IgD-negative memory B cell (primary cell): ENCODE data around the gene ADD3. TPM values are rescaled to one million over a fixed set of nuclear protein-coding genes. Genes with fewer than 3 reads are reported as not detected.

Source experiments
- H3K27ac Mint-ChIP-seq, 3 donors: one replicate each; pipeline ENCODE4 v1.8.0; 2020 to 2022; ENCODE audit warnings: mild to moderate bottlenecking in 3 of 3, mixed read lengths in 3 of 3, moderate library complexity in 1 of 3
- H3K27me3 Mint-ChIP-seq: one replicate; pipeline ENCODE4 v1.8.0; 2021; ENCODE audit warnings: mixed read lengths
- H3K36me3 Mint-ChIP-seq: one replicate; pipeline ENCODE4 v1.8.0; 2020; ENCODE audit warnings: mild to moderate bottlenecking, mixed read lengths
- H3K4me1 Mint-ChIP-seq, 3 donors: one replicate each; pipeline ENCODE4 v1.8.0; 2020 to 2022; ENCODE audit warnings: mixed read lengths in 3 of 3, mild to moderate bottlenecking in 1 of 3
- H3K4me3 Mint-ChIP-seq, 4 donors: one replicate each; pipeline ENCODE4 v1.8.0; 2020 to 2022; ENCODE audit warnings: mild to moderate bottlenecking in 4 of 4, mixed read lengths in 4 of 4, moderate library complexity in 3 of 4
- H3K9me3 Mint-ChIP-seq, 3 donors: one replicate each; pipeline ENCODE4 v1.8.0; 2020 to 2021; ENCODE audit warnings: mixed read lengths in 3 of 3, mild to moderate bottlenecking in 1 of 3
- polyA plus RNA-seq: library from polyadenylated mRNA; unstranded; fragments of 300-500 nt; fragmentation: Illumina TruSeq; gene quantifications from one replicate; pipeline ENCODE4 v1.2.3, GENCODE V29; 2021

Gene ADD3
- polyA plus RNA-seq, 1 donor from 2014 or later = 344 TPM

- Mint-ChIP-seq H3K36me3 (peaks cover 3% of the 10 kb centered on the region), H3K27me3 (no peaks in the 10 kb centered on the region), H3K9me3 (no peaks in the 10 kb centered on the region), H3K4me3 (peak overlapping the region in 1 of 4 donors; percentile 22), H3K27ac (no peak overlapping the region), H3K4me1 (peaks cover 26 to 52% (median 43%) of the 10 kb centered on the region in 3 donors)
These were observed 16.1 kb downstream of the ADD3 start for GRCh38 chr10:110023785-110024465.

GRCh38 chr10:110029450-110029849 lies 21.7 kb downstream of the ADD3 start:
- Mint-ChIP-seq H3K36me3 (peaks cover 2% of the 10 kb centered on the region), H3K27ac (no peak overlapping the region), H3K27me3 (no peaks in the 10 kb centered on the region), H3K4me1 (peaks cover 13 to 48% (median 33%) of the 10 kb centered on the region in 3 donors), H3K4me3 (no peak overlapping the region), H3K9me3 (no peaks in the 10 kb centered on the region)

- no peaks in the 10 kb centered on the region for H3K9me3 Mint-ChIP-seq
- peaks cover 2% of the 10 kb centered on the region for H3K36me3 Mint-ChIP-seq
- no peak overlapping the region for H3K27ac Mint-ChIP-seq
- H3K27me3 Mint-ChIP-seq = no peaks in the 10 kb centered on the region
- H3K4me1 Mint-ChIP-seq = peaks cover 31 to 58% (median 41%) of the 10 kb centered on the region in 3 donors
- no peak overlapping the region for H3K4me3 Mint-ChIP-seq
These were observed 25.3 kb downstream of the ADD3 start for GRCh38 chr10:110032801-110033700.

GRCh38 chr10:110033701-110034235 lies 26.0 kb downstream of the ADD3 start:
- no peak overlapping the region for H3K27ac Mint-ChIP-seq
- H3K27me3 Mint-ChIP-seq = no peaks in the 10 kb centered on the region
- no peak overlapping the region for H3K4me3 Mint-ChIP-seq
- H3K36me3 Mint-ChIP-seq = peaks cover 2% of the 10 kb centered on the region
- no peaks in the 10 kb centered on the region for H3K9me3 Mint-ChIP-seq
- peaks cover 31 to 61% (median 40%) of the 10 kb centered on the region in 3 donors for H3K4me1 Mint-ChIP-seq

GRCh38 chr10:110034596-110034995 lies 26.8 kb downstream of the ADD3 start:
- Mint-ChIP-seq H3K27ac (no peak overlapping the region), H3K36me3 (peaks cover 2% of the 10 kb centered on the region), H3K4me3 (no peak overlapping the region), H3K27me3 (no peaks in the 10 kb centered on the region), H3K4me1 (peaks cover 36 to 62% (median 48%) of the 10 kb centered on the region in 3 donors), H3K9me3 (no peaks in the 10 kb centered on the region)

GRCh38 chr10:110035070-110035921 lies 27.5 kb downstream of the ADD3 start:
- Mint-ChIP-seq H3K4me3 (peak overlapping the region in 2 of 4 donors; percentile 31 to 83), H3K27ac (peak overlapping the region in 2 of 3 donors; percentile 42 to 57), H3K27me3 (no peaks in the 10 kb centered on the region), H3K4me1 (peaks cover 36 to 68% (median 51%) of the 10 kb centered on the region in 3 donors), H3K9me3 (no peaks in the 10 kb centered on the region), H3K36me3 (peaks cover 2% of the 10 kb centered on the region)

DNA sequence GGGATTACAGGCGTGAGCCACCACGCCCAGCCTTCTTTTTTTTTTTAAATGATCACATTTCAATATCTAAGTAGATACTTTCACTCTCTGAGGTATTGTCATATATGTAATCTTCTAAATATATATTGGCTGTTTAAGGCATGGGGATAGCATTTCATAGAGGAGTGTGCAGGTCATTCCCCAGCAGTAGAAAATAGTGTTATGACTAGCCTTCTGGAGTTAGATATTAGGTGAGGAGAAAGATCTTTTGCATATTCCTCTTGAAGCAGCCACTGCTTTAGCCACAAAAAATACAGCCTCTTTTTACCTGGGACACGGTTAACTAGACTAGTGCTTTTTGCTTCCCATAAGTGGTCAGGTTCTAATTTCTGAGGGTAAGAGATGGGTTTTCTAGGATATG lies 28.9 kb downstream of the ADD3 start:
- no peaks in the 10 kb centered on the region for H3K36me3 Mint-ChIP-seq
- peak overlapping the region in 1 of 3 donors; percentile 69 for H3K27ac Mint-ChIP-seq
- peak overlapping the region in 2 of 4 donors; percentile 60 to 83 for H3K4me3 Mint-ChIP-seq
- H3K9me3 Mint-ChIP-seq = no peaks in the 10 kb centered on the region
- peaks cover 38 to 68% (median 52%) of the 10 kb centered on the region in 3 donors for H3K4me1 Mint-ChIP-seq
- H3K27me3 Mint-ChIP-seq = no peaks in the 10 kb centered on the region

DNA sequence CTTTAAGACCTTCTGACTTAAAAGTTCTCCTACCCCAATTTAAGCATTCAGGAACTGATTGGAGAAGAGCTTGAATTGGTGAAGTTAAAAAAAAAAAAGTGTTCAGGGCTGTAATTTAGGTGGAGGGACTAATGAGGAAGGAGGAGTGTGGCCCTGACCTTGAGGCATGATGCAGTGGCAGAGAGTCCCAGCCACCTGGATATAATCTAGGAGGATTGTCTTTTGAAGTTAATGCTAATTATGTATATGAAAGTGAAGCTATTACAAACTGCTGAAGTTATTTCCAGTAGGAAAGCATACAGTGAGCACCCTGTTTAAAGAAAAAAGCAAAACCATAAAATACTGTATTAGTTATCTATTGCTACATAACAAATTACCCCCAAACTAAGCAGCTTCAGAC lies 31.5 kb downstream of the ADD3 start:
- H3K4me1 Mint-ChIP-seq = peaks cover 39 to 50% (median 42%) of the 10 kb centered on the region in 3 donors
- no peaks in the 10 kb centered on the region for H3K27me3 Mint-ChIP-seq
- H3K9me3 Mint-ChIP-seq = no peaks in the 10 kb centered on the region
- no peak overlapping the region for H3K27ac Mint-ChIP-seq
- peaks cover 6% of the 10 kb centered on the region for H3K36me3 Mint-ChIP-seq
- peak overlapping the region in 1 of 4 donors; percentile 6 for H3K4me3 Mint-ChIP-seq

GRCh38 chr10:110040108-110040507 lies 32.3 kb downstream of the ADD3 start:
- Mint-ChIP-seq H3K4me3 (no peak overlapping the region), H3K27me3 (no peaks in the 10 kb centered on the region), H3K27ac (peak overlapping the region in 1 of 3 donors; percentile 17)

GRCh38 chr10:110040767-110041478 lies 33.1 kb downstream of the ADD3 start:
- peaks cover 32 to 43% (median 41%) of the 10 kb centered on the region in 3 donors for H3K4me1 Mint-ChIP-seq
- H3K36me3 Mint-ChIP-seq = peaks cover 7% of the 10 kb centered on the region
- no peaks in the 10 kb centered on the region for H3K27me3 Mint-ChIP-seq
- no peaks in the 10 kb centered on the region for H3K9me3 Mint-ChIP-seq
- peak overlapping the region in 2 of 3 donors; percentile 17 to 35 for H3K27ac Mint-ChIP-seq
- H3K4me3 Mint-ChIP-seq = no peak overlapping the region

More at GRCh38 chr10:110040108-110040507, 32.3 kb downstream of the ADD3 start:
- H3K36me3 Mint-ChIP-seq = peaks cover 6% of the 10 kb centered on the region
- H3K9me3 Mint-ChIP-seq = no peaks in the 10 kb centered on the region
- H3K4me1 Mint-ChIP-seq = peaks cover 36 to 51% (median 44%) of the 10 kb centered on the region in 3 donors

GRCh38 chr10:110041479-110041829 lies 33.7 kb downstream of the ADD3 start:
- Mint-ChIP-seq H3K27me3 (no peaks in the 10 kb centered on the region), H3K4me1 (peaks cover 30 to 41% (median 41%) of the 10 kb centered on the region in 3 donors), H3K27ac (peak overlapping the region in 1 of 3 donors; percentile 35), H3K4me3 (peak overlapping the region in 1 of 4 donors; percentile 14), H3K9me3 (no peaks in the 10 kb centered on the region), H3K36me3 (peaks cover 8% of the 10 kb centered on the region)

- Mint-ChIP-seq H3K4me3 (no peak overlapping the region), H3K27me3 (no peaks in the 10 kb centered on the region)
These were observed 34.4 kb downstream of the ADD3 start for GRCh38 chr10:110042181-110042580.

DNA sequence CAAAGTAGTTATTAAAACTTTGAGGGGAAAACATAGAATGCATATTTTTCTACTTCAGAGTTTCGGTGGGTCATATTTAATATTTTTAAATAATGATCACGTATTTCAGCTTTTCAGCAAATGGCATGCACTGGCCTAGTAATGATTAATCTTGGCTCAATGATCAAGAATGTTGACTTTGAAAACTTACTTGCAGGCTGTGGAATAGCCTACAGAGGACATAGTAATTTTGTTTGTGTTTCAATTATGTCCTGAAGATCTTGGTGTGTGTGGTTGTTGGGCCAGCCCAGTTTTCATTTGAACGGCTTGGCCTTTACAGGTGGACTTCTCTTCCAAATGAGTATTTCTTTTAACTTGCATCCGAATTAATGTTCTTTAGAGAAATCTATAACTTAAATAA lies 35.1 kb downstream of the ADD3 start:
- peaks cover 9% of the 10 kb centered on the region for H3K36me3 Mint-ChIP-seq
- no peak overlapping the region for H3K4me3 Mint-ChIP-seq
- H3K27me3 Mint-ChIP-seq = no peaks in the 10 kb centered on the region
- no peak overlapping the region for H3K27ac Mint-ChIP-seq
- H3K9me3 Mint-ChIP-seq = peaks cover 0 to under 1% (median 0%) of the 10 kb centered on the region in 3 donors
- H3K4me1 Mint-ChIP-seq = peaks cover 24 to 37% (median 36%) of the 10 kb centered on the region in 3 donors

More at GRCh38 chr10:110042181-110042580, 34.4 kb downstream of the ADD3 start:
- H3K4me1 Mint-ChIP-seq = peaks cover 24 to 38% (median 36%) of the 10 kb centered on the region in 3 donors
- H3K9me3 Mint-ChIP-seq = no peaks in the 10 kb centered on the region
- peak overlapping the region in 1 of 3 donors; percentile 46 for H3K27ac Mint-ChIP-seq
- peaks cover 9% of the 10 kb centered on the region for H3K36me3 Mint-ChIP-seq

DNA sequence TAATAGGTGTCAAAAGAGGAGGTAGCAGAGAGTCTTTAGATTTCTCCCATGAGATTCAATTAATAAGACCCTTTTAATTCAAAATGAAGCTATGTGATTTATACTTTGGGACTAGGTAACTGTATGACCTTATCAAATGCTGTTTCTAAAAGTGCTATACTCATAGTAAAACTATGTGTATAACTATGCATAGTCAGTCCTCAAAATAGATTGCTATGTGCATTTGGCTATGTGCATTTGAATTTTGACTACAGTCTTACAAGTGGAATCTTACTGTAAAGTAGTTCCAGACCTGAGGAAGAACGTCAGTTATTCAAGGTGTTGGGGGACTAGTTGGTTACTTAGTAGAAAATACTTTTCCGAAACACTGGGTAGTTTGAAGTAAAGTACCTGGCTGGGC lies 36.9 kb downstream of the ADD3 start:
- Mint-ChIP-seq H3K4me1 (peaks cover 19 to 32% (median 31%) of the 10 kb centered on the region in 3 donors), H3K4me3 (peak overlapping the region in 1 of 4 donors; percentile 32), H3K27ac (no peak overlapping the region), H3K36me3 (peaks cover 13% of the 10 kb centered on the region), H3K27me3 (no peaks in the 10 kb centered on the region), H3K9me3 (peaks cover 4 to 8% (median 5%) of the 10 kb centered on the region in 3 donors)
